Measurements from ENCODE around the gene RNF130. TPM values are rescaled to one million over a fixed set of nuclear protein-coding genes. Genes with fewer than 3 reads are reported as not detected.

The RNF130 gene
- total RNA-seq, 1 donor from 2014 or later: 109 TPM

- no peak for TF ChIP-seq CTCF (IDR thresholded peaks at IDR 0.05)
- intact Hi-C loops (cut with DNase I): no loop called here
- no peaks in the 10 kb centered on the region for H3K9me3 ChIP-seq
- H3K36me3 ChIP-seq: peaks cover 4% of the 10 kb centered on the region
- no peaks in the 10 kb centered on the region for H3K27me3 ChIP-seq
- no peaks in the 10 kb centered on the region for H3K4me1 ChIP-seq
- H3K4me3 ChIP-seq: no peak overlapping the region
- DNase-seq: no peak
- no peak for ATAC-seq
- H3K27ac ChIP-seq: no peak overlapping the region
These were observed 63.1 kb downstream of the RNF130 start for GRCh38 chr5:180008433-180008832.

- no peaks in the 10 kb centered on the region for H3K9me3 ChIP-seq
- H3K4me3 ChIP-seq: no peak overlapping the region
- DNase-seq (no peak), ATAC-seq (no peak)
- no peaks in the 10 kb centered on the region for H3K4me1 ChIP-seq
- H3K36me3 ChIP-seq: peaks cover 4% of the 10 kb centered on the region
- H3K27ac ChIP-seq: no peak overlapping the region
- intact Hi-C loops (cut with DNase I): no loop called here
- TF ChIP-seq CTCF (IDR thresholded peaks at IDR 0.05): no peak
- no peaks in the 10 kb centered on the region for H3K27me3 ChIP-seq
These were observed 64.0 kb downstream of the RNF130 start for GRCh38 chr5:180007582-180007981.

- Histone ChIP-seq H3K4me3 (no peak overlapping the region), H3K4me1 (no peaks in the 10 kb centered on the region), H3K27me3 (no peaks in the 10 kb centered on the region), H3K36me3 (no peaks in the 10 kb centered on the region), H3K9me3 (no peaks in the 10 kb centered on the region), H3K27ac (no peak overlapping the region)
- no peak for ATAC-seq
- no peak for TF ChIP-seq CTCF (IDR thresholded peaks at IDR 0.05)
- intact Hi-C loops (cut with DNase I): no loop called here
- DNase-seq: no peak
These were observed 65.4 kb downstream of the RNF130 start for GRCh38 chr5:180006141-180006540.

- ATAC-seq: no peak
- no peaks in the 10 kb centered on the region for H3K4me1 ChIP-seq
- DNase-seq: no peak
- no peaks in the 10 kb centered on the region for H3K9me3 ChIP-seq
- no peaks in the 10 kb centered on the region for H3K36me3 ChIP-seq
- no peak overlapping the region for H3K27ac ChIP-seq
- intact Hi-C loops (cut with DNase I): no loop called here
- no peak for TF ChIP-seq CTCF (IDR thresholded peaks at IDR 0.05)
- no peaks in the 10 kb centered on the region for H3K27me3 ChIP-seq
- H3K4me3 ChIP-seq: no peak overlapping the region
These were observed 68.4 kb downstream of the RNF130 start for GRCh38 chr5:180003127-180003526.

- Histone ChIP-seq H3K4me1 (no peaks in the 10 kb centered on the region), H3K27me3 (no peaks in the 10 kb centered on the region), H3K36me3 (no peaks in the 10 kb centered on the region), H3K27ac (no peak overlapping the region), H3K4me3 (no peak overlapping the region), H3K9me3 (no peaks in the 10 kb centered on the region)
- peak; percentile 29 for ATAC-seq
- no peak for TF ChIP-seq CTCF (IDR thresholded peaks at IDR 0.05)
- intact Hi-C loops (cut with DNase I): no loop called here
- DNase-seq: no peak
These were observed 69.8 kb downstream of the RNF130 start for GRCh38 chr5:180001742-180002141.

- H3K4me1 ChIP-seq: no peaks in the 10 kb centered on the region
- DNase-seq: no peak
- H3K36me3 ChIP-seq: no peaks in the 10 kb centered on the region
- no peak overlapping the region for H3K4me3 ChIP-seq
- H3K9me3 ChIP-seq: no peaks in the 10 kb centered on the region
- no peak overlapping the region for H3K27ac ChIP-seq
- TF ChIP-seq CTCF (IDR thresholded peaks at IDR 0.05): no peak
- intact Hi-C loops (cut with DNase I): no loop called here
- ATAC-seq: no peak
- H3K27me3 ChIP-seq: no peaks in the 10 kb centered on the region
These were observed 70.4 kb downstream of the RNF130 start for GRCh38 chr5:180001136-180001535.
